ENCODE data around the gene GYS2. TPM values are rescaled to one million over a fixed set of nuclear protein-coding genes. Genes with fewer than 3 reads are reported as not detected.
"Not testable (repeated sequence)": the region's sequence is repeated elsewhere in the genome, so short reads cannot be mapped to it uniquely, and the experiment has no call there.

Gene GYS2
- polyA plus RNA-seq, 1 experiment: not detected

GRCh38 chr12:21598651-21599050 lies 6.0 kb downstream of the GYS2 start:
- no peak overlapping the region for H3K4me3 ChIP-seq (ENCODE audit: low read depth, low read length)
- DNase-seq (ENCODE audit: low read depth, low spot score): no peak
- H3K9me3 ChIP-seq (ENCODE audit: control insufficient read depth, insufficient read depth, low read length): no peaks in the 10 kb centered on the region
- ChIA-PET POLR2A (no interaction called here), CTCF (no interaction called here)
- H3K27ac ChIP-seq (ENCODE audit: low read depth, low read length): no peak overlapping the region
- no peak for TF ChIP-seq CTCF (IDR thresholded peaks at IDR 0.05; ENCODE audit: low read depth, low read length)
- H3K27me3 ChIP-seq (ENCODE audit: control insufficient read depth, insufficient read depth, low read length): no peaks in the 10 kb centered on the region

- POLR2A ChIA-PET; H3K27me3 ChIP-seq (ENCODE audit: control insufficient read depth, insufficient read depth, low read length); H3K9me3 ChIP-seq (ENCODE audit: control insufficient read depth, insufficient read depth, low read length); H3K27ac ChIP-seq (ENCODE audit: low read depth, low read length); DNase-seq (ENCODE audit: low read depth, low spot score); H3K4me3 ChIP-seq (ENCODE audit: low read depth, low read length); CTCF ChIA-PET: not testable (repeated sequence)
Observed at GRCh38 chr12:21595356-21595755, 9.3 kb downstream of the GYS2 start.

- Histone ChIP-seq H3K27ac (ENCODE audit: low read depth, low read length) (no peak overlapping the region), H3K9me3 (ENCODE audit: control insufficient read depth, insufficient read depth, low read length) (no peaks in the 10 kb centered on the region), H3K4me3 (ENCODE audit: low read depth, low read length) (no peak overlapping the region), H3K27me3 (ENCODE audit: control insufficient read depth, insufficient read depth, low read length) (no peaks in the 10 kb centered on the region)
- POLR2A ChIA-PET: no interaction called here
- no peak for DNase-seq (ENCODE audit: low read depth, low spot score)
- TF ChIP-seq CTCF (IDR thresholded peaks at IDR 0.05; ENCODE audit: low read depth, low read length): no peak
- CTCF ChIA-PET: no interaction called here
Observed at GRCh38 chr12:21585485-21585884, 19.2 kb downstream of the GYS2 start.

- POLR2A ChIA-PET; DNase-seq (ENCODE audit: low read depth, low spot score); H3K9me3 ChIP-seq (ENCODE audit: control insufficient read depth, insufficient read depth, low read length); H3K27ac ChIP-seq (ENCODE audit: low read depth, low read length); H3K4me3 ChIP-seq (ENCODE audit: low read depth, low read length); H3K27me3 ChIP-seq (ENCODE audit: control insufficient read depth, insufficient read depth, low read length); CTCF ChIA-PET: not testable (repeated sequence)
Observed at GRCh38 chr12:21584403-21585182, 20.1 kb downstream of the GYS2 start.

GRCh38 chr12:21583587-21583986 lies 21.1 kb downstream of the GYS2 start:
- POLR2A ChIA-PET: no interaction called here
- Histone ChIP-seq H3K9me3 (ENCODE audit: control insufficient read depth, insufficient read depth, low read length) (no peaks in the 10 kb centered on the region), H3K27ac (ENCODE audit: low read depth, low read length) (no peak overlapping the region), H3K27me3 (ENCODE audit: control insufficient read depth, insufficient read depth, low read length) (no peaks in the 10 kb centered on the region), H3K4me3 (ENCODE audit: low read depth, low read length) (no peak overlapping the region)
- TF ChIP-seq CTCF (IDR thresholded peaks at IDR 0.05; ENCODE audit: low read depth, low read length): no peak
- no peak for DNase-seq (ENCODE audit: low read depth, low spot score)
- CTCF ChIA-PET: no interaction called here

GRCh38 chr12:21580748-21581516 lies 23.7 kb downstream of the GYS2 start:
- Histone ChIP-seq H3K27me3 (ENCODE audit: control insufficient read depth, insufficient read depth, low read length) (no peaks in the 10 kb centered on the region), H3K27ac (ENCODE audit: low read depth, low read length) (no peak overlapping the region), H3K4me3 (ENCODE audit: low read depth, low read length) (no peak overlapping the region), H3K9me3 (ENCODE audit: control insufficient read depth, insufficient read depth, low read length) (no peaks in the 10 kb centered on the region)
- CTCF ChIA-PET: no interaction called here
- DNase-seq (ENCODE audit: low read depth, low spot score): no peak
- POLR2A ChIA-PET: no interaction called here
- no peak for TF ChIP-seq CTCF (IDR thresholded peaks at IDR 0.05; ENCODE audit: low read depth, low read length)
